IPS DF 6.9 (cell line): Measurements from ENCODE around the gene ZNF616.

Experiments
- DNase-seq: peaks from one replicate; pipeline ENCODE4 v3.0.0-alpha.2; 2013; ENCODE audit warnings: low read depth, low spot score
- H3K27ac ChIP-seq: one replicate; pipeline ENCODE4 v1.5.1; 2013; ENCODE audit warnings: low read length, control low read depth
- H3K27me3 ChIP-seq: 2 replicates; pipeline ENCODE4 v1.6.1; 2013; ENCODE audit warnings: mild to moderate bottlenecking, low read length; ENCODE audit not compliant: control insufficient read depth, insufficient read depth
- H3K36me3 ChIP-seq: 2 replicates; pipeline ENCODE4 v1.6.1; 2013; ENCODE audit warnings: low read length; ENCODE audit not compliant: control insufficient read depth, insufficient read depth
- H3K4me1 ChIP-seq: 2 replicates; pipeline ENCODE4 v1.6.1; 2013; ENCODE audit warnings: low read length; ENCODE audit not compliant: control insufficient read depth, insufficient read depth
- H3K4me3 ChIP-seq: 2 replicates; pipeline ENCODE4 v1.5.1; 2013; ENCODE audit warnings: mild to moderate bottlenecking, low read length
- H3K9me3 ChIP-seq: 2 replicates; pipeline ENCODE4 v1.6.1; 2013; ENCODE audit warnings: low read length, inconsistent platforms; ENCODE audit not compliant: control insufficient read depth, insufficient read depth
- WGBS: extraction: QIAGEN DNeasy Blood & Tissue Kit; methylation state at CpG from one replicate; pipeline ENCODE4 v1.1.7; 2013; ENCODE audit warnings: mixed read lengths, missing lambda C conversion rate; ENCODE audit not compliant: insufficient read length, insufficient coverage; 5-methylcytosine and 5-hydroxymethylcytosine counted together

Gene ZNF616

DNA sequence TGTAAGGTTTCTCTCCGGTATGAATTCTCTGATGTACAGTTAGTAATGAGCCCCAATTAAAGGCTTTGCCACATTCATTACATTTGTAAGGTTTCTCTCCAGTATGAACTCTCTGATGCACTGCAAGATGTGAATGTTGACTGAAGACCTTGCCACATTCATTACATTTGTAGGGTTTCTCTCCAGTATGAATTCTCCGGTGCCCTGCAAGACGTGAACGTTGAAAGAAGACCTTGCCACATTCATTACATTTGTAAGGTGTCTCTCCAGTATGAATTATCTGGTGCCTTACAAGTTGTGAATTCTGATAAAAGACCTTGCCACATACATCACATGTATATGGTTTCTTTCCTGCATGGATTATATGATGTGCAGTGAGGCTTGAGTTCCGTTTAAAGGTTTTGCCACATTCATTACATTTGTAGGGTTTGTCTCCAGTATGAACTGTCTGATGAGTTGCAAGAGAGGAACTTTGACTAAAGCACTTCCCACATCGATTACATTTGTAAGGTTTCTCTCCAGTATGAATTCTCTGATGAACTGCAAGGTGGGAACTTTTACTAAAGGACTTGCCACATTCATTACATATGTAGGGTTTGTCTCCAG lies 73.4 kb downstream of the ZNF616 start:
- no peak overlapping the region for H3K4me3 ChIP-seq
- DNase-seq, result no peak
- H3K9me3 ChIP-seq, result peaks cover 10% of the 10 kb centered on the region
- H3K27ac ChIP-seq, result no peak overlapping the region
- H3K27me3 ChIP-seq, result no peaks in the 10 kb centered on the region
- no peaks in the 10 kb centered on the region for H3K4me1 ChIP-seq
- no CpG with 5 or more reads among the region's 6 CpGs for WGBS
- peaks cover 28% of the 10 kb centered on the region; the same call in 1 of the 2 replicates for H3K36me3 ChIP-seq

DNA sequence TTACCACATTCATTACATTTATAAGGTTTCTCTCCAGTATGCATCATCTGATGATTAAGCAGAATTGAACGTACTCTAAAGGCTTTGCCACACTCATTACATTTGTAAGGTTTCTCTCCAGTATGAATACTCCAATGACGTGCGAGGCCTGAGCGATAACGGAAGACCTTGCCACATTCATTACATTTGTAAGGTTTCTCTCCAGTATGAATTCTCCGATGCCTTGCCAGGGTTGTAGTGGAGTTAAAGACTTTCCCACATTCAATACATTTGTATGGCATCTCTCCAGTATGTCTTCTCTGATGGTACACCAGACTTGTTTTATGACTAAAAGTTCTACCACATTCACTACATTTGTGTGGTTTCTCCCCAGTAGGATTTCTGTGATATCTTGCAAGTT lies 74.3 kb downstream of the ZNF616 start:
- WGBS, result no CpG with 5 or more reads among the region's 6 CpGs
- DNase-seq, result no peak
- Histone ChIP-seq H3K4me1 (no peaks in the 10 kb centered on the region), H3K4me3 (no peak overlapping the region), H3K27ac (no peak overlapping the region), H3K9me3 (peaks cover 8% of the 10 kb centered on the region), H3K36me3 (peaks cover 24% of the 10 kb centered on the region; the same call in 1 of the 2 replicates), H3K27me3 (no peaks in the 10 kb centered on the region)
